NCI-H1092 (cell line): ENCODE data around the gene VPREB3.

ENCODE experiments used
- DNase-seq: peaks from one replicate; lab custom pipeline; 2025; lab: John Stamatoyannopoulos, UW

The VPREB3 gene

GRCh38 chr22:23754220-23754919 lies at the start of gene VPREB3:
Gene VPREB3, minus strand, starts transcription at chr22:23754425. Its CDS starts 62 bp downstream, at chr22:23754363.
- no peak for DNase-seq

- no peak for DNase-seq
Observed at GRCh38 chr22:23803001-23803819, 49.0 kb upstream of the VPREB3 start.

GRCh38 chr22:23801886-23802377 lies 47.7 kb upstream of the VPREB3 start:
- DNase-seq = no peak

- no peak for DNase-seq
Observed at GRCh38 chr22:23801238-23801821, 47.1 kb upstream of the VPREB3 start.

- DNase-seq = no peak
Observed at GRCh38 chr22:23800297-23801237, 46.3 kb upstream of the VPREB3 start.

GRCh38 chr22:23796461-23796860 lies 42.2 kb upstream of the VPREB3 start:
- no peak for DNase-seq

- no peak for DNase-seq
Observed at GRCh38 chr22:23793326-23793725, 39.1 kb upstream of the VPREB3 start.

GRCh38 chr22:23791738-23792645 lies 37.8 kb upstream of the VPREB3 start:
- DNase-seq = no peak

- DNase-seq = no peak
Observed at GRCh38 chr22:23790819-23791737, 36.9 kb upstream of the VPREB3 start.

GRCh38 chr22:23789638-23790037 lies 35.4 kb upstream of the VPREB3 start:
- no peak for DNase-seq

GRCh38 chr22:23789121-23789520 lies 34.9 kb upstream of the VPREB3 start:
- DNase-seq = no peak

GRCh38 chr22:23787910-23788309 lies 33.7 kb upstream of the VPREB3 start:
- no peak for DNase-seq

- no peak for DNase-seq
Observed at GRCh38 chr22:23787600-23787896, 33.3 kb upstream of the VPREB3 start.

GRCh38 chr22:23786752-23787599 lies 32.8 kb upstream of the VPREB3 start, which contains the start of gene SMARCB1:
Gene SMARCB1, plus strand, starts transcription at chr22:23786966. Its CDS starts 204 bp downstream, at chr22:23787170.
- DNase-seq = peak; percentile 81

GRCh38 chr22:23786261-23786710 lies 32.1 kb upstream of the VPREB3 start:
- DNase-seq = no peak

GRCh38 chr22:23784215-23784732 lies 30.0 kb upstream of the VPREB3 start:
- no peak for DNase-seq

GRCh38 chr22:23783265-23784150 lies 29.3 kb upstream of the VPREB3 start:
- DNase-seq = no peak
